Measurements from ENCODE around the gene PHAX.
A peak's percentile ranks its signal among the peaks of the same experiment; 100 is the strongest.
"Not testable (repeated sequence)": the region's sequence is repeated elsewhere in the genome, so short reads cannot be mapped to it uniquely, and the experiment has no call there.

The PHAX gene

DNA sequence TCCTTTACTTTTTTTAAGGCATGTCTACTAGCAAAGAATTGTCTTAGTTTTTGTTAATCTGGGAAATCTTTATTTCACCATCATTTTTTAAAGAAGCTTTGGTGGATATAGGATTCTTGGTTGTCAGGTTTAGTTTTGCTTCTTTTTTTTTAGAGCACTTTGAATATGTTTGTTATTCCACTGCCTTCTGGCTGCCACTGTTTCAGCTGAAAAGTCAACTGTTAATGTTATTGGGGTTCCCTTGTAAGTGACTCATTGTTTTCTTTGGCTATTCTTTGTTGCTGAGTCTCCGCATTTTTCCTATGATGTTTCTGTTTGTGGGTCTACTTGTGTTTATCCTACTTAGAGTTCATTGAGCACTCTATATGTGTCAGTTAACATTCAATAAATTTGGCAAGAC, 44.4 kb downstream of the PHAX start:
- no peaks in the 10 kb centered on the region for H3K27me3 Mint-ChIP-seq (ENCODE audit: low read depth)
- H3K27ac Mint-ChIP-seq: no peak overlapping the region
- no peak for TF ChIP-seq CTCF (IDR thresholded peaks at IDR 0.05; ENCODE audit: unreplicated experiment in 3 of 3)
- no peaks in the 10 kb centered on the region for H3K4me1 Mint-ChIP-seq
- H3K9me3 Mint-ChIP-seq: peaks cover 11% of the 10 kb centered on the region
- H3K4me3 Mint-ChIP-seq: no peak overlapping the region
- no peaks in the 10 kb centered on the region for H3K36me3 Mint-ChIP-seq (ENCODE audit: low read depth)

GRCh38 chr5:126647071-126647470, 46.3 kb downstream of the PHAX start:
- Mint-ChIP-seq H3K27ac (no peak overlapping the region), H3K36me3 (ENCODE audit: low read depth) (no peaks in the 10 kb centered on the region), H3K4me3 (no peak overlapping the region), H3K4me1 (no peaks in the 10 kb centered on the region), H3K9me3 (peaks cover 11% of the 10 kb centered on the region), H3K27me3 (ENCODE audit: low read depth) (no peaks in the 10 kb centered on the region)
- TF ChIP-seq CTCF (IDR thresholded peaks at IDR 0.05; ENCODE audit: unreplicated experiment in 3 of 3): no peak

DNA sequence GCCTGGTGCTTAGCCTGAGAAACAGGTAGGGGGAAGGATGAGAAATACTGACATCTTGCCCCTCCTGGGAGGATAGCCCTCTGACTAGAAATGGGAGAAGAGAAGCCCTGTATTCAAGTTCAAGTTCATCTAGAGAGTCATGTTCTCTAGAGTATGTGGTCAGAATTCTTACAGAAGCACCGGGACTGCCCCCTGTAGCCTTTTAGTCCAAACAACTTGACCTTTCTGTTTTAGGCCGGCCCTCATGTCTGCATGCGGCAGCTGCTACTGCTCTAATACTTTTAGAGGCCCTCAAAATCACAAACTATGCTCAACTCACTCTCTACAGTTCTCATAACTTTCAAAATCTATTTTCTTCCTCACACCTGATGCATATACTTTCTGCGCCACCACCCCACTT, 47.7 kb downstream of the PHAX start:
- H3K4me1 Mint-ChIP-seq: no peaks in the 10 kb centered on the region
- no peaks in the 10 kb centered on the region for H3K36me3 Mint-ChIP-seq (ENCODE audit: low read depth)
- H3K27ac Mint-ChIP-seq: no peak overlapping the region
- TF ChIP-seq CTCF (IDR thresholded peaks at IDR 0.05; ENCODE audit: unreplicated experiment in 3 of 3): no peak
- H3K9me3 Mint-ChIP-seq: peaks cover 11% of the 10 kb centered on the region
- H3K4me3 Mint-ChIP-seq: no peak overlapping the region
- H3K27me3 Mint-ChIP-seq (ENCODE audit: low read depth): no peaks in the 10 kb centered on the region

DNA sequence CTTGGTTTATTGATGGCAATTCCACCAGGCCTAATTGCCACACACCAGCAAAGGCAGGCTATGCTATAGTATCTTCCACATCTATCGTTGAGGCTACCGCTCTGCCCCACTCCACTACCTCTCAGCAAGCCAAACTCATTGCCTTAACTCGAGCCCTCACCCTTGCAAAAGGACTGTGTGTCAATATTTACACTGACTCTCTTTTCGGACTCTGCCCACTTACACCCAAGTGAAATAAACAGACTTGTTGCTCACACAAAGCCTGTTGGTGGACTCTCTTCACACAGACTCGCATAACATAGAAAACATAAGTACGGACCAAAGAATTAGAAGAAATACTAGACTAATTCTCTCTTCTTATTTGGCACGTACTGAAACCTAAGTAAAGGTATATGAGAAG, 48.3 kb downstream of the PHAX start:
- not testable (repeated sequence) for H3K4me3 Mint-ChIP-seq; H3K27ac Mint-ChIP-seq; H3K4me1 Mint-ChIP-seq; H3K27me3 Mint-ChIP-seq (ENCODE audit: low read depth); H3K36me3 Mint-ChIP-seq (ENCODE audit: low read depth)
- peaks cover 11% of the 10 kb centered on the region for H3K9me3 Mint-ChIP-seq

GRCh38 chr5:126649709-126650108, 49.0 kb downstream of the PHAX start:
- H3K4me1 Mint-ChIP-seq; H3K4me3 Mint-ChIP-seq; H3K27ac Mint-ChIP-seq; H3K36me3 Mint-ChIP-seq (ENCODE audit: low read depth); H3K27me3 Mint-ChIP-seq (ENCODE audit: low read depth): not testable (repeated sequence)
- H3K9me3 Mint-ChIP-seq: peaks cover 11% of the 10 kb centered on the region

DNA sequence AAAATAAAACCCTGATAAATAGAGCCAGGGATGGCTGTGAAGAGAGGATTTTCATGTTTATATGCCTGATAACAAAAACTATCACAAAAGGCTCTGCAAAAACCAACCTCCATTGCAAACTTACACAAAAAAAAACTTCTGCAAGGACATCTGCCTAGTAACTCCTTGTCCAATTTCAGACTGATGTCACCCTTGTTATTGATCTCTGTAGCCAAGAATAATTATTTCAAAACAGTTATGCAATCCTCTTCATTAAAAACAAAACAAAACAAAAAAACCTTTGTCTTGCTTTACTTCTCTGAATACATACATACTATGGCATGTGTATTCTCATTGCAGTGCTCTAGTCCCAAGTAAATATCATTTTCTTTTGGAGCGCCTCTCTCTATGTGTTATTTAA, 49.7 kb downstream of the PHAX start:
- Mint-ChIP-seq H3K4me1 (no peaks in the 10 kb centered on the region), H3K4me3 (no peak overlapping the region), H3K27ac (peak overlapping the region; percentile 4 to 54 (median 41)), H3K36me3 (ENCODE audit: low read depth) (no peaks in the 10 kb centered on the region), H3K9me3 (peaks cover 7% of the 10 kb centered on the region), H3K27me3 (ENCODE audit: low read depth) (no peaks in the 10 kb centered on the region)
- TF ChIP-seq CTCF (IDR thresholded peaks at IDR 0.05; ENCODE audit: unreplicated experiment in 3 of 3): no peak

GRCh38 chr5:126651013-126651577, 50.3 kb downstream of the PHAX start:
- Mint-ChIP-seq H3K4me1 (no peaks in the 10 kb centered on the region), H3K36me3 (ENCODE audit: low read depth) (no peaks in the 10 kb centered on the region), H3K4me3 (no peak overlapping the region), H3K27me3 (ENCODE audit: low read depth) (no peaks in the 10 kb centered on the region), H3K9me3 (peaks cover 4% of the 10 kb centered on the region), H3K27ac (peak overlapping the region; percentile 4 to 54 (median 41))
- no peak for TF ChIP-seq CTCF (IDR thresholded peaks at IDR 0.05; ENCODE audit: unreplicated experiment in 3 of 3)
